Hepatocyte (in vitro differentiated cells): ENCODE measurements around the gene TTF1. TPM values are rescaled to one million over a fixed set of nuclear protein-coding genes. Genes with fewer than 3 reads are reported as not detected.

Experiments
- DNase-seq: peaks from one replicate; pipeline ENCODE4 v3.0.0-alpha.2; 2016; ENCODE audit warnings: low spot score
- H2AFZ ChIP-seq: fragments of 200-600 bp; sonication (generic); 2 replicates; pipeline ENCODE4 v1.6.0; 2016; ENCODE audit warnings: antibody characterized with exemption, mild to moderate bottlenecking
- H3K27ac ChIP-seq: fragments of 200-600 bp; sonication (generic); 2 replicates; pipeline ENCODE4 v1.5.1; 2016; ENCODE audit warnings: mild to moderate bottlenecking
- H3K27me3 ChIP-seq: fragments of 200-600 bp; sonication (generic); 2 replicates; pipeline ENCODE4 v1.6.1; 2016
- H3K36me3 ChIP-seq: fragments of 200-600 bp; sonication (generic); replicated peaks from 2 replicates; pipeline ENCODE4 v1.5.1; 2016; ENCODE audit warnings: low read depth; ENCODE audit not compliant: insufficient read depth
- H3K4me1 ChIP-seq: fragments of 200-600 bp; sonication (generic); 2 replicates; pipeline ENCODE4 v1.5.1; 2016; ENCODE audit warnings: mild to moderate bottlenecking, moderate library complexity; ENCODE audit not compliant: insufficient read depth
- H3K4me2 ChIP-seq: fragments of 200-600 bp; sonication (generic); 2 replicates; pipeline ENCODE4 v1.6.0; 2016
- H3K4me3 ChIP-seq: fragments of 200-600 bp; sonication (generic); 2 replicates; pipeline ENCODE4 v1.5.1; 2016; ENCODE audit warnings: mild to moderate bottlenecking
- H3K79me2 ChIP-seq: fragments of 200-600 bp; sonication (generic); 2 replicates; pipeline ENCODE4 v1.6.0; 2017; ENCODE audit warnings: mild to moderate bottlenecking
- H3K9me2 ChIP-seq: fragments of 200-600 bp; sonication (generic); replicated peaks from 2 replicates; pipeline ENCODE4 v1.6.0; 2017; ENCODE audit warnings: mild to moderate bottlenecking; ENCODE audit not compliant: insufficient read depth
- H3K9me3 ChIP-seq: fragments of 200-600 bp; sonication (generic); 2 replicates; pipeline ENCODE4 v1.5.1; 2016; ENCODE audit warnings: low read depth, mild to moderate bottlenecking
- H4K20me1 ChIP-seq: fragments of 200-600 bp; sonication (generic); 2 replicates; pipeline ENCODE4 v1.6.0; 2016; ENCODE audit warnings: mild to moderate bottlenecking; ENCODE audit not compliant: insufficient read depth, poor library complexity, severe bottlenecking
- CTCF ChIP-seq: fragments of 200-600 bp; sonication (generic); IDR thresholded peaks from 2 replicates; pipeline ENCODE4 v1.5.1; 2016; ENCODE audit warnings: antibody characterized with exemption, mild to moderate bottlenecking; ENCODE audit not compliant: poor library complexity
- EZH2 ChIP-seq: fragments of 200-600 bp; sonication (generic); IDR thresholded peaks from 2 replicates; pipeline ENCODE4 v1.6.1; 2016; ENCODE audit warnings: antibody characterized with exemption, mild to moderate bottlenecking, borderline replicate concordance
- EZH2phosphoT487 ChIP-seq: fragments of 200-600 bp; sonication (generic); IDR thresholded peaks from one replicate; pipeline ENCODE4 v1.6.1; 2018; ENCODE audit warnings: antibody characterized with exemption, mild to moderate bottlenecking, low read depth, moderate library complexity; ENCODE audit not compliant: unreplicated experiment, severe bottlenecking
- WGBS: methylation state at CpG from one replicate; pipeline ENCODE4 v1.1.6; 2016; ENCODE audit warnings: low lambda C conversion rate; ENCODE audit errors: missing lambda C conversion rate; 5-methylcytosine and 5-hydroxymethylcytosine counted together
- polyA plus RNA-seq: library from polyadenylated mRNA; unstranded; fragments of >200 nt; fragmentation: Nextera tagmentation; extraction: Ambion mirVana; gene quantifications from 2 replicates; pipeline ENCODE4 v1.2.1, GENCODE V29; 2016
- total RNA-seq: library from RNA; depleted of rRNA; stranded (reverse); fragments of >200 nt; gene quantifications from 2 replicates; pipeline ENCODE4 v1.2.3, GENCODE V29; 2014

The TTF1 gene
- total and polyA plus RNA-seq, 2 experiments from 2014 or later: 5.5 to 7.0 TPM

- H3K79me2 ChIP-seq: no peaks in the 10 kb centered on the region
- H3K36me3 ChIP-seq: no peaks in the 10 kb centered on the region
- no peak overlapping the region for H3K27ac ChIP-seq
- no peaks in the 10 kb centered on the region for H4K20me1 ChIP-seq
- H3K27me3 ChIP-seq: peaks cover 46% of the 10 kb centered on the region
- DNase-seq: no peak
- 73% methylated on average over 1 of the region's 1 CpG for WGBS
- no peak overlapping the region for H3K4me2 ChIP-seq
- H3K9me2 ChIP-seq: no peaks in the 10 kb centered on the region
- no peaks in the 10 kb centered on the region for H3K4me1 ChIP-seq
- no peak overlapping the region for H2AFZ ChIP-seq
- H3K9me3 ChIP-seq: no peaks in the 10 kb centered on the region
- TF ChIP-seq EZH2phosphoT487 (no peak), CTCF (no peak), EZH2 (no peak)
- H3K4me3 ChIP-seq: no peak overlapping the region
Measured at GRCh38 chr9:132430998-132431397, 24.4 kb upstream of the TTF1 start.

GRCh38 chr9:132426639-132427414 is 20.2 kb upstream of the TTF1 start:
- H3K27me3 ChIP-seq: peaks cover 66% of the 10 kb centered on the region
- no peak overlapping the region for H3K27ac ChIP-seq
- H3K9me2 ChIP-seq: no peaks in the 10 kb centered on the region
- no peaks in the 10 kb centered on the region for H3K4me1 ChIP-seq
- H3K4me2 ChIP-seq: no peak overlapping the region
- WGBS: 69% methylated on average over 17 of the region's 17 CpGs
- H3K9me3 ChIP-seq: no peaks in the 10 kb centered on the region
- H2AFZ ChIP-seq: no peak overlapping the region
- no peaks in the 10 kb centered on the region for H3K36me3 ChIP-seq
- H3K4me3 ChIP-seq: no peak overlapping the region
- no peaks in the 10 kb centered on the region for H3K79me2 ChIP-seq
- no peak for DNase-seq
- TF ChIP-seq EZH2 (no peak), EZH2phosphoT487 (no peak), CTCF (no peak)
- H4K20me1 ChIP-seq: no peaks in the 10 kb centered on the region

DNA sequence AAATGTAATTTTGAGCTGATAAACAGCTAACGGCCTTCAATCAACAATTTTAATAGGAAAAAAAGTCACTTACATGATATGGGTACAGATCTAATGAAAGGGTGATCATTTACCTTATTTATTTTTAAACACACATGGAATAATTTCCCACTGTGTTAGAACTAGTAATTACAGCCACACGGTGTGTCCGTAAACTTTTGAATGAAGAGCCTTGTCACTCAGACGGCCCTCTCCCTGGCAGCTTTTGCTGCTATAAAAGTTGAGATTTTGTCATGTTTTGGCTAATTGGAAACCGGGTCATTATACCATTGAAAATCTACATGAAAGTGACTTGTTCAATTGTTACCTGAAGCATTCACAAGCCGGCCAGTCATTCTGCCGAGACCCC is 19.0 kb upstream of the TTF1 start:
- Histone ChIP-seq H3K9me3 (no peaks in the 10 kb centered on the region), H3K27me3 (peaks cover 59% of the 10 kb centered on the region), H3K79me2 (no peaks in the 10 kb centered on the region), H3K4me3 (no peak overlapping the region), H3K9me2 (no peaks in the 10 kb centered on the region), H3K27ac (no peak overlapping the region), H3K4me1 (no peaks in the 10 kb centered on the region), H4K20me1 (no peaks in the 10 kb centered on the region), H2AFZ (no peak overlapping the region), H3K4me2 (no peak overlapping the region), H3K36me3 (no peaks in the 10 kb centered on the region)
- DNase-seq: no peak
- TF ChIP-seq CTCF: no peak
- no peak for TF ChIP-seq EZH2
- TF ChIP-seq EZH2phosphoT487: no peak
- WGBS: 43% methylated on average over 7 of the region's 7 CpGs
